A673 (cell line): ENCODE results near the gene ZNF366.

Source experiments
- CTCF ChIP-seq: fragments of 300-800, 200-600 bp; sonication (generic); conservative IDR thresholded peaks from 2 replicates; pipeline ENCODE4 v1.5.1; 2017; ENCODE audit warnings: low read depth, mild to moderate bottlenecking, antibody characterized with exemption, low read length, moderate library complexity, mixed read lengths
- EZH2 ChIP-seq: fragments of 200-600 bp; sonication (generic); IDR thresholded peaks from 2 replicates; pipeline ENCODE4 v1.6.1; 2017; ENCODE audit warnings: borderline replicate concordance, low read depth, mild to moderate bottlenecking, mixed read lengths, antibody characterized with exemption, low read length; ENCODE audit not compliant: poor library complexity, severe bottlenecking

- TF ChIP-seq CTCF (no peak), EZH2 (no peak)
These were observed 28.5 kb downstream of the ZNF366 start for GRCh38 chr5:72478684-72479083.
